Fibroblast of skin of scalp (primary cell): ENCODE results near the gene DNAH9.

Experiments used
- DNase-seq: peaks from one replicate; pipeline ENCODE4 v3.0.0-alpha.2; 2013

DNAH9 gene

GRCh38 chr17:11690681-11691080, 92.4 kb downstream of the DNAH9 start:
- no peak for DNase-seq

DNA sequence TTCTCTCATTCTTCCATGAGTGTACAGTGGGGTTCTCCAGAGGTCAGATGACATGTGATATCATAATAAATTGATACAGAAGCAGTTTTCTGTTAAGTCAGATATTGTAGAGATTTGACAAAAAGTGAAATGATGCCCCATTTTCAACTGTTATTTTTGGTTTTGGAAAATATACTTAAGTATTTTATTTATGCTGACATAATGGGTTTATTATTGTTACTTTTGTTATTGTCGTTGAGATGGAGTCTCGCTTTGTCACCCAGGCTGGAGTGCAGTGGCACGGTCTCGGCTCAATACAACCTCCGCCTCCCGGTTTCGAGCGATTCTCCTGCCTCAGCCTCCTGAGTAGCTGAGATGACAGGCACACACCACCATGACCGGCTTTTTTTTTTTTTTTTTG, 94.4 kb downstream of the DNAH9 start:
- no peak for DNase-seq

DNA sequence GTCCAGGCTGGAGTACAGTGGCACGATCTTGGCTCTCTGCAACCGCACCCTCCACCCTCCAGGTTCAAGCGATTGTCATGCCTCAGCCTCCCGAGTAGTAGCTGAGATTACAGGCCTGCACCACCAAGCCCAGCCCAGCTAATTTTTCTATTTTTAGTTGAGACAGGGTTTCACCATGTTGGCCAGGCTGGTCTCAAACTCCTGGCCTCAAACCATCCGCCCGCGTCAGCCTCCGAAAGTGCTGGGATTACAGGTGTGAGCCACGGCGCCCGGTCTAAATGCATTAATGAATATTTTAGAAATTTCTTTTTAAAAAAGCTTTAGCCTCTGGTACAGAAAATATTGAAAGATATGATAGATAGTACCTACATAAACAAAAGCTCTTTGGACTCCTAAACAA, 95.0 kb downstream of the DNAH9 start:
- DNase-seq, result no peak

DNA sequence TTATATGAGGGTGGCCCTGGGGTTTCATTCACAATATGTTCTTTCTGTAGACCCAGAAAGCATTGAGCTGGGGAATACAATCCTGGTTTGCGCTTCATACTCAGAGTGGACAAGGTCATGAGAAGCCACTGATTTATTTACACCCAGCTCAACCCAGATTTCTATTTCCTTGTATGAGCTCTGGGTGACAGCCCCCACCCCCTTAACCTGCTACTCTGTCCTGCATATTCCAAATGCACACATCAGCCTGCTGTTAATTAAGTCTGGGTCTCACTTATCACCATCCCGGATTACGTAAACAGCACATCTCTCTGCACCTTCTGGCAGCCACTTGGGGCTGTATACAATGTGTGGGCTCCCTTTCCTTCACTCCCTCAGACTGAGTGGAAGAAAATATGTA, 102.4 kb downstream of the DNAH9 start:
- DNase-seq, result no peak

DNA sequence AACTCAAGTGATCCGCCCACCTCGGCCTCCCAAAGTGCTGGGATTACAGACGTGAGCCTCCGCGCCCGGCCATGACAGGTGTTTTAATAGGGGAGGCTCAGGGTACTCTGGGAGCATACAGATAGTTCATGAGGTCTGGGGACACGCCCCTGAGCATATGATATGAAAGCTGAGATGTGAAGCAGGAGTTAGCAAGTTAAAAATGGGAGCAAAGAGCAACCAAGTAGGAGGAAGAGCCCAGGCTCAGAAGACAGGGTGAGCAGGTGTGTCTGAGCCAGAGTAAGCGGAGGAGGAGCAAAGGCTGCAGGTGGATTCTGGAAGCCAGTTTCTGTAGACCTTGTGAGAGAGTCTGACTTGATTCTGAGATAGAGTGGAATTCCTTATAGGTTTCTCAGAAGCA, 103.6 kb downstream of the DNAH9 start:
- DNase-seq, result no peak

- DNase-seq, result no peak
These were observed 105.8 kb downstream of the DNAH9 start for GRCh38 chr17:11704041-11704440.

DNA sequence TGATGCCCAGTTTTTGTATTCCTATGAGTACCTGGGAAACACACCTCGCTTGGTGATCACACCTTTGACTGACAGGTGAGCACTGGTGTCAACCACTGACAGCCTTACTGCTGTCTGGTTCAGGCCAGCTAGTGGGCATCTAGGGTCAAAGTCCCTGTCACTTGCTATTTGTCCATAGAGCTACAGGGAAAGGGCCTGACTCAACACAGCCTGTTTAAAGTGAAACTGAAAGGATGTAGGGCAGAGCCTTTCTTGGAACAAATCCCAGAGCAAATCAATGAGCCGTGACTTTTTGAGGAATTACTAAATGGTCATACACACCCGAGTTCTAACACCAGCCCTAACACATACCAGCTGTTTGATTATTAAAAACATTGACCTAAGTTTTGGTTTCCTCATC, 106.8 kb downstream of the DNAH9 start:
- peak; percentile 1 for DNase-seq

DNA sequence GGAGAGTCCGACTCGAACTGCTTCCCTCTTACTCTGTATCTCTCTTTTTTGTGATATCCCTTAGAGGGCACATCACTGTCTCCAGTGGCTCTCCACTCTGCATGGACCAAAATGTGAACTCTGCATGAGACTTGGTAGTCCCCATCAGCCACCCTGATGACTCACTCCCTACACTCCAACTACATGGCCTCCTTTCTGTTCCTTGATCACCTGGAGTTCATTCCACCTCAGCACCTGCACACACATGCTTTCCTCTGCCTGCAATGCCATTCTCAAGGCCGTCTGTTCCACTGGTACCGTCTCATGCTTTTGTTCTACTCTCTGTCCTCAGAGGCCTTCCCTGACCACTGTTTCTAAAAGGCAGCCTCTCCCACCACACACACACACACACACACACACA, 109.3 kb downstream of the DNAH9 start:
- DNase-seq, result no peak

DNA sequence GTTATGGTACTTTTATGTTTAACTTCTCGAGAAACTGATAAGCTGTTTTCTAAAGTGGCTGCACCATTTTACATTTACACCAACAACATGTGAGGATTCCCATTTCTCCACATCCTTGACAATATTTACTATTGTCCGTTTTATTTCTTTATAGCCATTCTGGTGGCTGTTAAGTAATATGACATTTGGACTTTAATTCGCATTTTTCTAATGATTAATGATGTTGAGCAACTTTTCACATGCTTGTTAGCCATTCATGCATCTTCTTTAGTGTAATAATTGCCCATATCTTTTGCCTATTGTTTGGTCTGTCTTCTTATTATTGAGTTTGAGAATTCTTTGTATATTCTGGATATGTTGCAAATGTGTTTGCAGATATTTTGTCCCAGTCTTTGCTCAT, 114.2 kb downstream of the DNAH9 start:
- no peak for DNase-seq

- no peak for DNase-seq
These were observed 120.9 kb downstream of the DNAH9 start for GRCh38 chr17:11719203-11719602.

DNA sequence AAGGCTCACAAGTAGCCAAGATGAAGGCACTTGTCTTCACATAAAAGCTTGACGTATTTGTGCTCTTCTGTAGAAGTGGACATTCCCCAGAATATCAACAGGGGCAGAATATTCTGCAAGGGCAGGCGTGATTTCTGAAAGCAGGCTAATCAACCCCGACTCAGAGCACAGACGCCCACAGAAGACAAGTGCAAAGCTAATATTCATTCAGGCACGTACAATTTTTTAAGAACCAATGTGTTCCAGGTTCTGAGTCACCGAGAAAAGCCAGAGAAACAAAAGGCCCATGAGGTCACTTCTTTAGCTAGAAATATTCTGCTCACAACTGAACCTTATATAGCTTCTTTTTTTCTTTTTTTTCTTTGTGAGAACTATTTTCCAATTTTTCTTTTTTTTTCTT, 121.6 kb downstream of the DNAH9 start:
- no peak for DNase-seq

DNA sequence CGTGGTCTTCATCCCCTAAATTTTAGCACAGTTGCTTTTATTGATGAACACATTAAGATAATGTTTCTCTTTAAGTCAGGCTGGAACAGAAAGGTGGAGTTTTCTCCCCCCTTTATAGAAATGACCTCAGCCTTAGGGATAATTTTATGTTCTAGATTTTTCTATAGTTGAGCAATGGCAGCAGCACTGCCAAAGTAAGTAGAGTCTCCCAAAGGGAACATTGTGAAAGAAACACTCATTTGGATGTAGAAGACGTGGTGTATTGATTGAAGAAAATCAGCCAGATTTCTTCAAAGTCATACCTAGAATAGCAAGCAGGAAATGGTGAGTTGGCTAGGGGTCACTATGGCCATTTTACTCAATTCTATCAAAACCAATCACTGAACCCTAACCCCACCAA, 122.5 kb downstream of the DNAH9 start:
- no peak for DNase-seq

DNA sequence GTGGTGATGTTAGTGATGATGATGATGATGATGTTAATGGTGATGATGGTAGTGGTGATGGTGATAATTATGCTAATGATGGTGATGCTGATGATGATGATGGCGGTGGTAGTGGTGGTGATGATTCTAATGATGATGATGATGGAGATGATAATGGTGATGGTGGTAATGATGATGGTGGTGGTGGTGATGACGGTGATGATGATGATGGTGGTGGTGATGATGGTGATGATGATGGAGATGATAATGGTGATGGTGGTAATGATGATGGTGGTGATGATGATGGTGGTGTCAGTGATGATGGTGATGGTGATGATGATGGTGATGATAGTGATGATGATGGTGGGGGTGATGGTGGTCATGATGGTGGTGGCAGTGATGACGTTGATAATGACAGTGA, 132.5 kb downstream of the DNAH9 start:
- DNase-seq, result no peak

DNA sequence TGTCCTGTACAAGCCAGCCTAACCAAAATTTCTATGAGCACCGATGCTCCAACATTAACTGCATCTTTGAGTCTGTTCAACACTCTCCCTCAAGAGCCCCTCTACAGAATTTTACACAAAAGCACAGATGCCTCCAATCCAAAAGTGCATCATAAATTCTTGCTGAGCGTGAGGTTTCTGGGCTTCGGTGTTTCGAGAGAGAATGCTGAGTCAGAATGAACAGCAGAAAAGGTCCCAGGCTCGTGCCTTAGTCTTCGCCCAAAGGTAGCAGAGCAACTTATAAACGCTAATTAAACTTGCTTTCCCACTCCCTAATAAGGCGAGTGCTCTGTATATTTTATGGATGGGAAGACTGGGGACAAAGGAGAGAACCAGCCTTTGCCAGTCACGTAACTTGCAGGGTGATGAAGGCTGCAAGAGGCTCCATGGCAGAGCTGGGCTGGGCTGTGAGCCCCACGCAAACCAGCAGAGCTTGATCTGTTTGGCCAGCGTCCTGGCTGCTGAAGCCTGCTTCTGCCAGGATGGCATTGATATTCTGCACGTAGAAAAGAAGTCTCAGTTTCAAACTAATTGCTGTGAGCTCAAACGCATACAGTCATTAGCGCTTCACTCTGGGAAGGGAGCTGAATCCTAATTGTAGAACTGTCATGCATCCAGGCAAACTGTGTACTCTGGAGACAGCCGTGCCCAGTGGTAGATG, 138.5 kb downstream of the DNAH9 start:
- no peak for DNase-seq

GRCh38 chr17:11737313-11737679, 139.0 kb downstream of the DNAH9 start:
- DNase-seq, result no peak

- no peak for DNase-seq
These were observed 139.9 kb downstream of the DNAH9 start for GRCh38 chr17:11738151-11738550.

GRCh38 chr17:11739351-11739750, 141.1 kb downstream of the DNAH9 start:
- no peak for DNase-seq

- DNase-seq, result no peak
These were observed 141.6 kb downstream of the DNAH9 start for GRCh38 chr17:11739848-11740247.

- no peak for DNase-seq
These were observed 144.6 kb downstream of the DNAH9 start for GRCh38 chr17:11742886-11743285.

DNA sequence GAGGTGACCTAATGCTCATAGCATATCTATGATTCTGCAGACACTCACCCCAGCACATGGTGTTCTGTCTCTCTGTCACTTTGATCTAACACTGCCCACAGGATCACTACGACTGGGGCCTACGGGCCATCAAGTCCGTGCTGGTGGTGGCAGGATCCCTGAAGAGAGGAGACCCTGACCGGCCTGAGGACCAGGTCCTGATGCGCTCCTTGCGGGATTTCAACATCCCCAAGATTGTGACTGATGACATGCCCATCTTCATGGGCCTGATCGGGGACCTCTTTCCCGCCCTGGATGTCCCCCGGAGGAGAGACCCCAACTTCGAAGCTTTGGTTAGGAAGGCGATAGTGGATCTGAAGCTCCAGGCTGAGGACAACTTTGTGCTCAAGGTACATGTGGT, 146.4 kb downstream of the DNAH9 start:
- DNase-seq, result no peak

GRCh38 chr17:11747441-11747840, 149.2 kb downstream of the DNAH9 start:
- no peak for DNase-seq

GRCh38 chr17:11757815-11758214, 159.5 kb downstream of the DNAH9 start:
- no peak for DNase-seq

DNA sequence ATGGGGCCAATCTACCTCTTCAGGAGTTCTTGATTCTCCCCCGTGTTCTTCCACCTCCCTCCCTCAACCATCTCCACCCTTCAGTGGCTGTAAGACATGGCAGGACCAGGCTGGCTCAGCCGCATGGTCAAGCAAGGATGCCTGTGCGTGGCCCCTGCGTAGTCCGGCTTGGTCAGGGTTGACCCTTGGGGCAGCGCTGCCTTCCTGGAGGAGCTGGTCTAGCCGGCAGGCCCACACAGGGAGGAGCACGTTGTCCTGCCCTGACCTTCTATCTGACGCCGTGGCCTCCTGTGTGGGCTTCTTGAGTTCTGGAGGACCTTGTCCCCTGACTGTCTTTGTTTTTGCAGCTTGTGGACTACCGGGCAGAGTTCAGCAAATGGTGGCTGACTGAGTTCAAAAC, 169.8 kb downstream of the DNAH9 start:
- DNase-seq, result no peak

- no peak for DNase-seq
These were observed 170.7 kb downstream of the DNAH9 start for GRCh38 chr17:11768981-11769380.

- no peak for DNase-seq
These were observed 173.8 kb downstream of the DNAH9 start for GRCh38 chr17:11772031-11772430.
